Peyer's patch (tissue), 4 donors: Measurements from ENCODE around the gene THRAP3.

ENCODE experiments used
- POLR2A ChIP-seq, 2 donors: fragments of 450-650 bp; IDR thresholded peaks; one replicate each; pipeline ENCODE4 v1.5.1; 2017; ENCODE audit warnings: antibody characterized with exemption in 2 of 2, mild to moderate bottlenecking in 2 of 2, moderate library complexity in 2 of 2
- TF ChIP-seq, protein P1 (sequence below), 6 experiments: fragments of 450-650 bp in 4 of 6; fragments of 200-600 bp in 2 of 6; sonication (generic) in 1 of 6; IDR thresholded peaks; one replicate each; pipeline ENCODE4 v1.5.1; 2017 to 2019; ENCODE audit warnings: antibody characterized with exemption in 6 of 6, mild to moderate bottlenecking in 3 of 6, moderate library complexity in 1 of 6

- no peak for TF ChIP-seq POLR2A (IDR thresholded peaks at IDR 0.05)
- TF ChIP-seq, protein P1, sequence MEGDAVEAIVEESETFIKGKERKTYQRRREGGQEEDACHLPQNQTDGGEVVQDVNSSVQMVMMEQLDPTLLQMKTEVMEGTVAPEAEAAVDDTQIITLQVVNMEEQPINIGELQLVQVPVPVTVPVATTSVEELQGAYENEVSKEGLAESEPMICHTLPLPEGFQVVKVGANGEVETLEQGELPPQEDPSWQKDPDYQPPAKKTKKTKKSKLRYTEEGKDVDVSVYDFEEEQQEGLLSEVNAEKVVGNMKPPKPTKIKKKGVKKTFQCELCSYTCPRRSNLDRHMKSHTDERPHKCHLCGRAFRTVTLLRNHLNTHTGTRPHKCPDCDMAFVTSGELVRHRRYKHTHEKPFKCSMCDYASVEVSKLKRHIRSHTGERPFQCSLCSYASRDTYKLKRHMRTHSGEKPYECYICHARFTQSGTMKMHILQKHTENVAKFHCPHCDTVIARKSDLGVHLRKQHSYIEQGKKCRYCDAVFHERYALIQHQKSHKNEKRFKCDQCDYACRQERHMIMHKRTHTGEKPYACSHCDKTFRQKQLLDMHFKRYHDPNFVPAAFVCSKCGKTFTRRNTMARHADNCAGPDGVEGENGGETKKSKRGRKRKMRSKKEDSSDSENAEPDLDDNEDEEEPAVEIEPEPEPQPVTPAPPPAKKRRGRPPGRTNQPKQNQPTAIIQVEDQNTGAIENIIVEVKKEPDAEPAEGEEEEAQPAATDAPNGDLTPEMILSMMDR (IDR thresholded peaks at IDR 0.05) = no peak
Measured at GRCh38 chr1:36183309-36183856, 40.9 kb upstream of the THRAP3 start.
